GM19463 (cell line): ENCODE data around the gene PEA15.

Experiments
- ATAC-seq: cut with Tn5 transposase; IDR thresholded peaks from one replicate; pipeline ENCODE4 v1.9.1; 2021; ENCODE audit warnings: mild to moderate bottlenecking, moderate library complexity; ENCODE audit not compliant: unreplicated experiment

Gene PEA15

GRCh38 chr1:160207771-160208556 is 2.8 kb downstream of the PEA15 start:
- ATAC-seq: no peak

GRCh38 chr1:160208557-160209320 is 3.6 kb downstream of the PEA15 start:
- ATAC-seq: no peak

GRCh38 chr1:160209321-160210046 is 4.3 kb downstream of the PEA15 start:
- no peak for ATAC-seq

GRCh38 chr1:160210561-160210960 is 5.4 kb downstream of the PEA15 start:
- no peak for ATAC-seq

GRCh38 chr1:160211046-160211790 is 6.0 kb downstream of the PEA15 start:
- no peak for ATAC-seq

- ATAC-seq: no peak
Measured at GRCh38 chr1:160214481-160215140, 9.4 kb downstream of the PEA15 start.

- no peak for ATAC-seq
Measured at GRCh38 chr1:160216301-160216700, 11.1 kb downstream of the PEA15 start.

- ATAC-seq: no peak
Measured at GRCh38 chr1:160217481-160218051, 12.4 kb downstream of the PEA15 start.

- ATAC-seq: no peak
Measured at GRCh38 chr1:160219062-160219929, 14.1 kb downstream of the PEA15 start.

GRCh38 chr1:160220301-160220700 is 15.1 kb downstream of the PEA15 start:
- ATAC-seq: no peak

GRCh38 chr1:160221089-160221488 is 15.9 kb downstream of the PEA15 start:
- ATAC-seq: no peak

GRCh38 chr1:160222546-160222945 is 17.4 kb downstream of the PEA15 start:
- ATAC-seq: no peak

- no peak for ATAC-seq
Measured at GRCh38 chr1:160224606-160225005, 19.4 kb downstream of the PEA15 start.

GRCh38 chr1:160225345-160225744 is 20.2 kb downstream of the PEA15 start:
- no peak for ATAC-seq

- ATAC-seq: no peak
Measured at GRCh38 chr1:160226623-160227022, 21.4 kb downstream of the PEA15 start.

- no peak for ATAC-seq
Measured at GRCh38 chr1:160227034-160227433, 21.9 kb downstream of the PEA15 start.

- ATAC-seq: no peak
Measured at GRCh38 chr1:160227561-160227960, 22.4 kb downstream of the PEA15 start.

- no peak for ATAC-seq
Measured at GRCh38 chr1:160228431-160228830, 23.2 kb downstream of the PEA15 start.

GRCh38 chr1:160232911-160233310 is 27.7 kb downstream of the PEA15 start:
- ATAC-seq: no peak
